ENCODE results near the gene ALKBH4. TPM values are rescaled to one million over a fixed set of nuclear protein-coding genes. Genes with fewer than 3 reads are reported as not detected.

ALKBH4 gene
- total and polyA plus RNA-seq, 10 of the 15 experiments (the other 5 are each of a cell fraction or from before 2014, with no cell fraction given), result 4.1 to 16.9 (median 11.3) TPM

DNA sequence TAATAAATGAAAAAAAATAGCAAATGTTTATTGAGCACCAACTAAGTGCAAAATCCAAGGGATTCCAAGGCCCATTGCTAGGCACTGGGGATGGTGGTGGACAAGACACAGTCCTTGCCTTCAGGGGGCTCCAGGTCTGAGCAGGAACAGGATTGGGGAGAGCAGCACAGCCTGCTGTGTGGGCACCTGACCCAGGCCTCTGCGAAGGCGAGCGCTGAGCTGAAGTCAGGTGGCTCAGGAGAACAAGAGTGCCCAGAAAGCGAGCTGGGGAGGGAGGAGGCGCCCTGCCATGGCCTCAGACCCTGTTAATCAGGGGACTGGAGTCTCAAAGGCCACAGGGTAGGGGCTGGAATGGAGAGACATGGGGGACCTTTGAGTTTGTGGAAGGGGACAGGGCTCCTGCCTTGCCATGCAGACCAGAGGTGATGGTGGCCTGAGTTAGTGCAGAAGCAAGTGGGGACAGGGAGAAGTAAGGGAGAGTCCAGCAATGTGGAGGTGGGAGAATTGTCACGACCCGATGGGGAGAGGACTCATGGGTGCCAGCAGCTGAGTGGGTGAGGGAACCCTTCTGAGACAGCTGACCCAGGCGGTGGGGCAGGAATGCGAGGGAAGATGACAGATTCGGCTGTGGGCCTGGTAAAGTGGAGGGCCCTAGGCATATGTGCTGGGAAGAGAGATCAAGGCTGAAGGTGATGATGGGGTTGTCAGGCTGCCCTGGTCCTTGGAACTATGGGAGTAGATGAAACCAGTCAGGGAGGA, 35.3 kb downstream of the ALKBH4 start:
- CTCF ChIA-PET, result interaction anchor here (0.9 kb wide), 1 partner anchor 12 kb away, joined by 3 read pairs; no protein-coding TSS in a partner anchor
- ATAC-seq, result no peak
- no peaks in the 10 kb centered on the region for H3K9me3 ChIP-seq (replicated peaks; ENCODE audit: control insufficient read depth, insufficient read depth, low read length)
- no peak for DNase-seq (ENCODE audit: low read depth, low spot score)
- intact Hi-C loops (cut with micrococcal nuclease; ENCODE audit: unreplicated experiment), result no loop called here
- TF ChIP-seq JUND (IDR thresholded peaks at IDR 0.05; ENCODE audit: low read depth, low read length) (no peak), ZNF274 (IDR thresholded peaks at IDR 0.05; ENCODE audit: insufficient read depth, insufficient read length) (no peak), ETV6 (conservative IDR thresholded peaks at IDR 0.05 in 1 of 2, IDR thresholded peaks at IDR 0.05 in 1 of 2; ENCODE audit: borderline replicate concordance in 1 of 2, low read depth in 1 of 2) (no peak), PAX8 (IDR thresholded peaks at IDR 0.05) (no peak), POLR2A (IDR thresholded peaks at IDR 0.05; ENCODE audit: low read depth, low read length) (0 out of 2 replicates have a peak, but pooled peaks have one; percentile 28), PML (IDR thresholded peaks at IDR 0.05; ENCODE audit: low read length) (no peak)
- no peaks in the 10 kb centered on the region for H4K20me1 ChIP-seq (ENCODE audit: control insufficient read depth, insufficient read depth)
- peaks cover 13% of the 10 kb centered on the region for H3K79me2 ChIP-seq (ENCODE audit: control insufficient read depth, insufficient read depth, low read length)
- H3K4me3 ChIP-seq, result no peak overlapping the region
- no peak for FAIRE-seq
- H3K27me3 ChIP-seq (replicated peaks in 1 of 2; ENCODE audit: control insufficient read depth in 2 of 2, insufficient read depth in 2 of 2, low read length in 1 of 2), result no peaks in the 10 kb centered on the region
- no peak overlapping the region for H3K9ac ChIP-seq (ENCODE audit: control insufficient read depth, insufficient read depth, low read length)
- H3K4me2 ChIP-seq (ENCODE audit: control insufficient read depth, insufficient read depth), result no peak overlapping the region
- H3K4me1 ChIP-seq (ENCODE audit: control insufficient read depth, insufficient read depth, low read length), result peaks cover 60% of the 10 kb centered on the region
- H3K36me3 ChIP-seq (ENCODE audit: control insufficient read depth in 2 of 2, insufficient read depth in 2 of 2, low read length in 1 of 2), result peaks cover 0 to 2% of the 10 kb centered on the region in 2 experiments
- RAD21 ChIA-PET (ENCODE audit: unreplicated experiment), result interaction anchor here (0.6 to 6.0 kb wide), 3 partner anchors 13 to 21 kb away, joined by 3 to 115 read pairs (median 6); no protein-coding TSS in a partner anchor
- 95% methylated on average over 10 of the region's 10 CpGs for WGBS (ENCODE audit: insufficient coverage, insufficient replicate concordance, low lambda C conversion rate, missing lambda C conversion rate)
- in situ Hi-C loops (cut with MboI), result no loop called here
- peak overlapping the region; percentile 12; the same call in 1 of the 2 replicates for H3K27ac ChIP-seq (ENCODE audit: control insufficient read depth, insufficient read depth)
- SMC1A ChIA-PET (ENCODE audit: uncharacterized antibody, unreplicated experiment), result interaction anchor here (1.2 to 6.7 kb wide), 3 partner anchors 13 to 21 kb away, joined by 4 to 89 read pairs (median 12); no protein-coding TSS in a partner anchor
- POLR2A ChIA-PET, result interaction anchor here (1.2 to 13.0 kb wide), 2 partner anchors 12 to 14 kb away, joined by 3 to 210 read pairs; no protein-coding TSS in a partner anchor
- no peak overlapping the region for H2AFZ ChIP-seq (ENCODE audit: control insufficient read depth, low read depth, low read length)
- no TSS peak for BruUV-seq (replicated peaks)

Data from GM12878 (cell line).